Lower leg skin (tissue), 3 donors: Measurements from ENCODE around the gene C12orf75.

Experiments used
- POLR2A ChIP-seq, 2 donors: fragments of 450-650 bp; IDR thresholded peaks; one replicate each; pipeline ENCODE4 v1.6.1; 2016 to 2017; ENCODE audit warnings: antibody characterized with exemption in 2 of 2, mild to moderate bottlenecking in 1 of 2, moderate library complexity in 1 of 2
- TF ChIP-seq, protein P1 (sequence below), 3 donors: fragments of 450-650 bp; IDR thresholded peaks; one replicate each; pipeline ENCODE4 v1.5.1; 2016; ENCODE audit warnings: antibody characterized with exemption in 3 of 3, mild to moderate bottlenecking in 3 of 3, moderate library complexity in 2 of 3

DNA sequence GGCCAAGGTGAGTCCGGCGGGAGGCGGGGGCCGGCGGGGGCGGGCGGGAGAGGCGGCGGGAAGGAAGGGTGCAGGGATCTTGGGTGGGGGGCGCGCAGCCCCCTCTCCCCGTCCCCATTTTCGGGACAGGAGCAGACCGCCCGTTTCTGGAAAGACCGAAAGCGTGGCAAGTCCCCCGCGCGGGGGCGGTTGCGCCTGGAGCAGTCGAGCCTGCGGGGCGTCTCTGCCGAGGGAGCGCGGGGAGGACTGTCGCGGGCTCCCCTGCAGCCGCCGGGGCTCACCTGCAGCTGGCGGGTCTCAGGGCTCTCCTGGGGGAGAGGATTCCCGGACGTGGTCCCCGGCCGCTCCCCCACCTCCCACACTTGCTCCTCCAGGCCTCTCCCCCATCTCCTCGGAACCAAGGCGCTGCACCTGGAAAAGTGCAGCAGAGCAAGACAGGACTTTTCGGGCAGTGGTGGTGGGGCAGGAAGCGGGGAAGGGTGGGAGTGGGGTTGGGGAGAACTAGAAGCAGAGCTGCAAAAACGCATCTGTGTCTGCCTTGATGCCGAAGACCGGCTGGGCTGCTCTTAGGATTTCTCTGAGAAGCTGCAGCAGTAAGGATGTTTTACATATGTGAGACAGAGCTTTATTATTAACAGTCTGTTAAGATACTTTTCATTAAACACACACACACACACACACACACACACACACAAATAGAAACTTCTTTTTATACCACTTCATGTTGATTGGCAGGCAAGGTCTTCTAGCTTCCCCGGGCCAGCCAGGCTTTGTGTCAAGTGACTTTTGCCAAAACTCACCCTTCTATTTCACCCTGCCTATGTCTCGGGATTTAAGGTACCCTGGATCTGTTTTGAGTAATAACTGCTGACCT is 677 bp downstream of the C12orf75 start:
- TF ChIP-seq POLR2A (IDR thresholded peaks at IDR 0.05), result no peak
- TF ChIP-seq, protein P1, sequence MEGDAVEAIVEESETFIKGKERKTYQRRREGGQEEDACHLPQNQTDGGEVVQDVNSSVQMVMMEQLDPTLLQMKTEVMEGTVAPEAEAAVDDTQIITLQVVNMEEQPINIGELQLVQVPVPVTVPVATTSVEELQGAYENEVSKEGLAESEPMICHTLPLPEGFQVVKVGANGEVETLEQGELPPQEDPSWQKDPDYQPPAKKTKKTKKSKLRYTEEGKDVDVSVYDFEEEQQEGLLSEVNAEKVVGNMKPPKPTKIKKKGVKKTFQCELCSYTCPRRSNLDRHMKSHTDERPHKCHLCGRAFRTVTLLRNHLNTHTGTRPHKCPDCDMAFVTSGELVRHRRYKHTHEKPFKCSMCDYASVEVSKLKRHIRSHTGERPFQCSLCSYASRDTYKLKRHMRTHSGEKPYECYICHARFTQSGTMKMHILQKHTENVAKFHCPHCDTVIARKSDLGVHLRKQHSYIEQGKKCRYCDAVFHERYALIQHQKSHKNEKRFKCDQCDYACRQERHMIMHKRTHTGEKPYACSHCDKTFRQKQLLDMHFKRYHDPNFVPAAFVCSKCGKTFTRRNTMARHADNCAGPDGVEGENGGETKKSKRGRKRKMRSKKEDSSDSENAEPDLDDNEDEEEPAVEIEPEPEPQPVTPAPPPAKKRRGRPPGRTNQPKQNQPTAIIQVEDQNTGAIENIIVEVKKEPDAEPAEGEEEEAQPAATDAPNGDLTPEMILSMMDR (IDR thresholded peaks at IDR 0.05), result no peak
